ENCODE results near the gene PLK5.

GRCh38 chr19:1579222-1579621, 55.3 kb downstream of the PLK5 start:
- no peak for TF ChIP-seq CTCF (IDR thresholded peaks at IDR 0.05; ENCODE audit: low read depth, low read length, poor library complexity, severe bottlenecking)
- no peak for TF ChIP-seq EZH2phosphoT487 (IDR thresholded peaks at IDR 0.05; ENCODE audit: borderline replicate concordance, low read length)

All from DOHH2 (cell line).